ENCODE data around the gene IGFBP3.
"Not testable (repeated sequence)": the region's sequence is repeated elsewhere in the genome, so short reads cannot be mapped to it uniquely, and the experiment has no call there.

The IGFBP3 gene

DNA sequence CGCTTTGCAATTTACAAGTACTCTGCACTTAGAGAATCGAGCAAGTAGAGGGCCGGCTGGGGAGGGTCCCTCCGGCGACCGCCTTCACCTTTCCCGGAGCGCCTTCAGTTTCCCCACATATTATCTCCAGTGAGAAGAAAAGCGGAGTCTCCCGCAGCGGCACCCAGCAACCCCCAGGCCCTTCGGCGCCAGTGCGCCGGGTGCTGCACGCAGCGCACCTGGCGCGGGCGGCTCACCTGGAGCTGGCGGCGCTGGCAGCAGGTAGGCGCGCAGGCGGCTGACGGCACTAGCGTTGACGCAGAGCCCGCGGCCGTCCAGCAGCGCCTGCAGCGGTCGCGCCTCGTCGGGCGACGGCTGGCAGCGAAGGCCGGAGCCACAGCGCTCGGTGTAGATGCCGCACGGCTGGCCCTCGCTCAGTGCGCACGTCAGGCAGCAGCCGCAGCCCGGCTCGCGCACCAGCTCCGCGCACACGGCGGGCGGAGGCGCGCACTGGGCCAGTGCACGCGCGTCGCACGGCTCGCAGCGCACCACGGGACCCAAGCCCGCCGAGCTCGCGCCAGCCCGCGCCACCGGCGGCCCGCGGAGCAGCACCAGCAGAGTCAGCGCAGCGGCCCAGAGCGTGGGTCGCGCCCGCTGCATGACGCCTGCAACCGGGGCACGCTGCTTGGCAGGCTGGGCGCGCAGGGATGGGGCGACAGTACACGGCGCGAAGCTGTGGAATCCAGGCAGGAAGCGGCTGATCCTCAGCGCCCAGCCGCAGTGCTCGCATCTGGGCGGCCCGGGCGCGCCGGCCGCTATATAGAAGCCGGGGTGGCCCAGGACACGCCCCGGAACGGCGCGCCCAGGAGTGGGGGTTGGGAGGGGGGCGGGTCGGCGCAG is at the start of gene IGFBP3:
Gene IGFBP3 (minus strand): TSS at position 771 of the 879 bp plus-strand sequence. CDS start 132 bp downstream, at position 639.
- no peak for DNase-seq (ENCODE audit: low read depth)

DNA sequence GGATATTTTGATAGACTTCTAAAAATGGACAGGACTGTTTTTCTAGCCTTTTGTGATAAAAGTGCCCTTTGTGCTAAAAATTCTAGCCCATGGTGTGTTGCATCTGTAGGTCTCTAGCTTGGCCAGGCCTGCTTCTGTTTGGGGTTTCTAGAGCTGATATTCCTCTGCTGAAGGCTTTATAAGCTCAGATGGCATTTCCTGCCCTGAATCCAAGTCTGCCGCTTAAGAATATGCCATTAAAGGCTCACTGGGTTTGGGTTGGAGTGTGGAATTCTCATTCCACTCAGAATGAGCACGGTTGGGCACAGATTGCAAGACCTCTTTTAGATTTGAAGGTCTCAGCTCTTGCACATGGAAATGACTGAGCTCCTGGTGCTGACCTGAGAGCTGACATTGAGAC is 49.4 kb upstream of the IGFBP3 start:
- no peak for DNase-seq (ENCODE audit: low read depth)

GRCh38 chr7:45969940-45970339 is 48.9 kb upstream of the IGFBP3 start:
- DNase-seq (ENCODE audit: low read depth), result no peak

DNA sequence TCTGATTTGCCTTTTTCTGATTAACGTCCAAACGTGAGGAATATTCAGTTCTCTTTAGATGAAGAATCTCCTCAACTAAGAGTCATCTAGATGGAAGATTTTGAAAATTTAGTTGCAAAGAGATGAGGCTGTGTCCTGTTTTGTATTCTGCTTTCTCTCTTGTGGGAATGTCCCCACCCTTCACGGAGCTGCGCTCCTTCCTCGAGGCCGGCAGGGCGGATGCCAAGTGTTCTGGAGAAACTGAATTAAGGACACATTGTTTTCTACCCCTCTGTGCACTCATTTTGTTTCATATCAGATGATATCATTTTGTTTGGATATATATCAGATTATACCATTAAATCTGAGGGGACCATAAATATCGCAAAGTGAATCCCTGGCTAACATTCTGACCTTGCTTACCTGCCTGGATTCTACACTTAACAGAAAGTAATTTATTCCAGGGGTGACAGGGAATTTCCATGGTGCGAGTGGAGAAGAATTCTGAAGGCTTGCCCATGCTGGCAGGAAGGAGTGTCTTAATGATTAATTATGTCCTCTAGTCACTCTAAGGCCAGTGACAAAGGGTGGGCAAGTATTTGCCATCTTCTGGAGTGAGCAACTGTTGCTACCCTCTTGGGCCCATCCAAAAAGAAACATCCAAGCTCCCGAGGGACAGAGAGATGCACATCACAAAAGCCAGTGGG is 47.9 kb upstream of the IGFBP3 start:
- no peak for DNase-seq (ENCODE audit: low read depth)

GRCh38 chr7:45968312-45968711 is 47.2 kb upstream of the IGFBP3 start:
- no peak for DNase-seq (ENCODE audit: low read depth)

DNA sequence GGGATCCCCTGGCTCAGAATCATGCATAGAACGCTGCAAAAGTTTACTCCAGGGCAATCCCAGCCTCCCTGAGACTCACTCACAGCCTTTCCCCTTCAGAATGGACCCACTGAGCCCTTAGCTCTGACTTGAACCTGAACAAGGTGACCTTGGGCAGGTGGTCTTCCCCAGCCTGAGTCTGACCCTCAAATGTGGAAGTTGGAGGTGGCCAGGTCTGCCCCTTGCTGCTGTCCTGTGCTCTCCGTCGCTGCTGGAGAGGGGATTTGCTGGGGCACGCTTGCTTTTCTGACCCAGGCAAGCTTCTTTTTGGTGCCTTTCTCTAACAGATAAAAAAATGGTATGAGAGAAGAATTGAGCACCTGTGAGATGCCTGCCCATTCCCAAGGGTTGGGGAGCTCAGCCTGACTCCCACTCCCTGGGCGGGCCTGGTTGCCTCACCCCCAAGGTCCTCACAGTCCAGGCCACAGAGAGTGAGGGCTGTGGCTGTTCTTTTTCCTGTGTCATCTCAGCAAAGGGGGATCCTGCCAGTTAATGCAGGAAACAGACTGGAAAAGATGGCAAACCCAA is 46.6 kb upstream of the IGFBP3 start:
- no peak for DNase-seq (ENCODE audit: low read depth)

DNA sequence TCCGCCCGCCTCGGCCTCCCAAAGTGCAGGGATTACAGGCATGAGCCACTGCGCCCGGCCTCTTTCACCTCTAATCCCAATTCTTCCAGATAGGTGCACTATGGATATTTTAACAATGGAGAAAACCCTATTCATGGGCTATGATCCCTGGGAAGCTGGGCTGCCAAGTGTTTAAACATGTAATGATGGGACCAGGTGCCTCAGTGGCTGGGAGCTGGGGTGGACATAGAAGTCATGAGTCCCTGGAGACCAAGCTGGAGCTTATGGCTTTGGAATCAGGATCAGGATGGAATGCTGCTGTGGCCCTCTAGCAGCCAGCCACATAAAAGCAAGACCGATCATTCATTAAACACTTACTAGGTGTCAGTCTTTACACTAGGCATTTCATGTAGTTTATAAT is 41.8 kb upstream of the IGFBP3 start:
- no peak for DNase-seq (ENCODE audit: low read depth)

DNA sequence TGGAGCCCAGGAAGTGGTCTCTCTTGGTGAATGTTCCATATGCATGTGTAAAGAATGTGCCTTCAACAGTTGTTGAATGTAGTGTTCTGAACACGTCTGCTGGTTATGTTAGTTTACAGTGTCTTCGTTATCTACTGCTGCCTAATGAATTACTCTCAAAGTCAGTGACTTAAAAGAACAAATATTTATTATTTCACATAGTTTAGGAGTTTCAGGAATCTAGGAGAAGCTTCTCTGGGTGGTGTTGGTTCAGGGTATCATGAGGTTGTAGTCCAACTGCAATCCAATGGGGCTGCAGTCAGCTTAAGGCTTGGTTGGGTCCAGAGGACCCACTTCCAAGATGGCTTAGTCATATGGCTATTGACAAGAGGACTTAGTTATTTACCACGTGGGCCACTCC is 36.6 kb upstream of the IGFBP3 start:
- no peak for DNase-seq (ENCODE audit: low read depth)

- DNase-seq (ENCODE audit: low read depth), result no peak
Measured at GRCh38 chr7:45955286-45955685, 34.2 kb upstream of the IGFBP3 start.

DNA sequence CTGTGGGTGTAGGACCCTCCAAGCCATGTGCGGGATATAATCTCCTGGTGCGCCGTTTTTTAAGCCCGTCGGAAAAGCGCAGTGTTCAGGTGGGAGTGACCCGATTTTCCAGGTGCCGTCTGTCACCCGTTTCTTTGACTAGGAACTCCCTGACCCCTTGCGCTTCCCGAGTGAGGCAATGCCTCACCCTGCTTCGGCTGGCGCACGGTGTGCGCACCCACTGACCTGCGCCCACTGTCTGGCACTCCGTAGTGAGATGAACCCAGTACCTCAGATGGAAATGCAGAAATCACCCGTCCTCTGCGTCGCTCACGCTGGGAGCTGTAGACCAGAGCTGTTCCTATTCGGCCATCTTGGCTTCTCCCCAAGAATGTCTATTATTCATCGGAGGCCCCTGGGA is 32.0 kb upstream of the IGFBP3 start:
- DNase-seq (ENCODE audit: low read depth), result not testable (repeated sequence)

DNA sequence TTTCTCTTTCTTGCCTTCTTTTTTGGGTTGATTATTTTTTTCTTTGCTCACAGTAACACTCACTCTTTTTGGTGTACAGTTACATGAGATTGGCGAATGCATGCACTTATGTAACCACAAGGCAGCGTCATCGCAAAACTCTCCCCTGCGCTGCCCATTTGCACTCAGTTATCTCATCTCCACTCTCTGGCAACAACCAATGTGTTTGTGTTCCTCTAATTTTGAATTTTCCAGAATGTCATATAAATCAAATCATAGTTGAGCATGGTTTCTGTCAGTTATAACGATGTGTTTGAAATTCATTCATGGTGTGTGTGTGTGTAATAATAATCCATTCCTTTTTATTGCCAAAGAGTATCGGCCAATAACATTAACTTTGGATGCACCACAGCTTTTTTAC is 23.0 kb upstream of the IGFBP3 start:
- DNase-seq (ENCODE audit: low read depth), result no peak

DNA sequence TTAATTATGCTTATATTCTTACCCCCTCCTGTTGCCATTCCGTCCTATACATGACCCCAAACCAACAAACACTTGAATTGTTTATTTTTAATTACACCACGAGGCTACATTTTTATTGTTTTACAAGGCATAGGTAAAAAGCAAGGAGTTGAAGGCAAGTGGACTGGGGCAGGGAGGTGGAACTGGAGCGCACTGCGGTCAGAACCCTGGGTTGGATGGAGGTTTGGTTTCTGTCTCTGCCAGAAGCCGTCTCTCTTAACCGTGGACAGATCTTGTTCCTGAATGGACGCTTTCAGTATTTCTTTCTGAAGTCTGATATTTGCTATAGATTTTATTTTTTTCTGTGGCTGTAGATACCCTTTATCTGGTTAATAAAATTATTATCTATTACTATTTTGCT is 19.9 kb upstream of the IGFBP3 start:
- DNase-seq (ENCODE audit: low read depth), result no peak

GRCh38 chr7:45940237-45940781 is 19.2 kb upstream of the IGFBP3 start:
- not testable (repeated sequence) for DNase-seq (ENCODE audit: low read depth)

DNA sequence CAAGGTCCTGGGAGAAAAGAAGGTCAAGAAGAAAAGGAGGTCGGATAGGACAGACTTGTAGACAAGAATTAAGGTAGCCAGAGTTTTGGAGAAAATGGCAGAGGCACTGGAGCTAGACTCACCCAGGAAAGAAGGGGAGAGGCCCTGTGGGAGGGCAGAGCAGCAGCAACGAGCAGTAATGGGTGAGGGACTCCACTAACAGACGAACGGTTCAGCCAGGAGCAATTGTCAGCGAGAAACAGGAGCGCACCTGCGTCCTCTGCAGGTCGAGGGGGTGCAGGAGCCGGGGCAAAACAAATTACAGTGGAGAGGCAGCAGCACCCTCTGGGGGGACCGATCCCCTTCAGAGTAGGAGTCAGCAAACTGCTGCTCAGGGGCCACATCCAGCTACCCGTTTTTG is 18.5 kb upstream of the IGFBP3 start:
- no peak for DNase-seq (ENCODE audit: low read depth)

GRCh38 chr7:45938626-45939302 is 17.7 kb upstream of the IGFBP3 start:
- DNase-seq (ENCODE audit: low read depth), result no peak

- no peak for DNase-seq (ENCODE audit: low read depth)
Measured at GRCh38 chr7:45937862-45938261, 16.8 kb upstream of the IGFBP3 start.

GRCh38 chr7:45937301-45937700 is 16.2 kb upstream of the IGFBP3 start:
- no peak for DNase-seq (ENCODE audit: low read depth)

GRCh38 chr7:45930967-45931366 is 9.9 kb upstream of the IGFBP3 start:
- no peak for DNase-seq (ENCODE audit: low read depth)

- DNase-seq (ENCODE audit: low read depth), result no peak
Measured at GRCh38 chr7:45927721-45928120, 6.6 kb upstream of the IGFBP3 start.

GRCh38 chr7:45924283-45924682 is 3.2 kb upstream of the IGFBP3 start:
- DNase-seq (ENCODE audit: low read depth), result no peak

GRCh38 chr7:45923818-45924217 is 2.7 kb upstream of the IGFBP3 start:
- DNase-seq (ENCODE audit: low read depth), result no peak

DNA sequence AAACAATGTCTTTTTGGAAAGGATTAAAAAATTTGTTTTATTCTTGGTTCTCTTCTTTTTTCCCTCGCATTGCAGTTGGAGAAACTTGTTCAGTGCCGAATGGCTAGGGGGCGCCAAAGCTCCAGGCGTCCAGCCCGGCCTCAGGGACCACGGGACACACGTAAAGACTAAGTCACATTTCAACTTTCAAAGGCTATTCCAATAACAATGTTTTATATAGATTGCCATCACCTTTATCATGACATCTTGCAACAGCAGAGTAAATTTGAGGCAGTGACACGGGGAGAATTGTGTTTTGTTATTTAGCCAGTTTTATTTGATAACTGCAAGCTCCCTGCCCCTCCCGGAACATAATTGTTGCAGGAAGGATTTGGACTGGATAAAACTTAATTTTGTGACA is 2.2 kb upstream of the IGFBP3 start:
- DNase-seq (ENCODE audit: low read depth), result no peak

Measured in activated T-cell treated with anti-CD3 and anti-CD28 coated beads for 24 hours (primary cell).